NCI-H510A treated with DMSO at 0.1 percent for 48 hours (cell line): ENCODE measurements around the gene MSI2.
A peak's percentile ranks its signal among the peaks of the same experiment; 100 is the strongest.

Source experiments
- DNase-seq: peaks from one replicate; lab custom pipeline; 2025; lab: John Stamatoyannopoulos, UW

The MSI2 gene

DNA sequence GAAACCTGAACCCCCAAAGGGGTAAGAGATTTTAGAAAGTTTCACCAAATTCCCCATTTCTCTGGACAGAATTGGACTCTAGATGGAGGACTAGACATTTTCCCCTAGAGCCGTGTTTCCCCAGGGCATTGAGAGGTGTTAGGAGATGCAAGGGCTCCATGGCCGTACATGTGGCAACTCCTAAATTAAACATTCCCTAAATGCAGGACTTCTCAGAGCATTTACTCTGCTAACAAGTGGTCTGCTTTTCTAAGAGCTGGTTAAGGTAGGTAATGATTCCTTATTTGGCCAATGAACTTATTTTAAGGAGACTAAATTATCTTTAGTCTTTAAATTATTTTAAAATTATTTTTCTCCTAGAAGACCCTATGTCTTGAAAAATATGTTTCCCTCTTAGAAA is 200.9 kb downstream of the MSI2 start:
- no peak for DNase-seq

DNA sequence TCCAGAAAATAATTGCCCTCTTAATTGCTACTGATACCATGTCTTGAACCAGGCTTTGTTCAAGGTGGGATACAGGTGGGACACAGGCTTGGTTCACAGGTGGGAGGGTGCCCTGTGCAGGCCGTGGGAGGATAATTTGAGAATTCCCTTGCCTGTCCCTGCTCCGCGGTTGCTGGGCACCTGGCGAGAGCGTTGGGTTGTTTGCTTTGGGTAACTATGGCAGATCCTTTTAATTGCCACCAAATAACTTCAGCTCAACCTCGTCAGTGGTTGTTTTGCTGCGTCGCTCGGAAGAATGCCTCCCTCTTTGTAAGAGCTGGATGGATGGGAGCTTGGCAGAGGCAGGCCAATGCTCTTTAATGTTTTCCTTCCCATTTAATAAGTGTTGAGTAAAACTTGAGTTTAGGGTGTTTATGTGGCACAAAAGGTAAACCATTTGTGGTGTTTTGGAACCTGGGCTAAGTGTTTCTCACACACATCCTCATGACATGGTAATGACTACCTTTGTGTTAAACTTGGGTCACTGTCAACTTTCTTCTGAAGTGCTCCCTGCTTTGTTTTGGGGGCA is 202.5 kb downstream of the MSI2 start:
- peak; percentile 86 for DNase-seq

DNA sequence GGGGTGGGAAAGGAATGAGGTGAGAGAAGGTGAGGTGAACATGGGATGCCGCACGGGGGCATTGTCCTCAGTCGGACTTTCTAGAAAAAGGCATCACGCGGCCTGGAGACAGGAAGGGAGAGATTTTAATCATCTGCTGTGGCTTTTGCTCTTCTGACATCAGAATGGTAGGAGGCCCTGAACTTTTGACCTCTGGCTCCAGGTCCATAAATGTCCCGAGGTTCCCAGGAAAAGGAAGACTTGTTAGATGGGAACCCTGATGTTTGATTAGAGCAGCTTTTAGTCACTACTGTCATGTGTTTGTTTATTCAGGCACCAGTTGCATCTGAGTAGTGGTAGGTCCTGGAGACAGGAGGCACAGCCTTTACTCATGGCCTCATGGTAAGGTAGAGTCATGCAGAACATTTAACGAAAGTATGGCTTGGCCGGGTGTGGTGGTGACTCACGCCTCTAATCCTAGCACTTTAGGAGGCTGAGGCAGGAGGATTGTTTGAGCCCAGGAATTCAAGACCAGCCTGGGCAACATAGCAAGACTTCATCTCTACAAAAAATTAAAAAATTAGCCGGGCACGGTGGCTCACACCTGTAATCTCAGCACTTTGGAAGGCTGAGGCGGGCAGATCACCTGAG is 203.1 kb downstream of the MSI2 start:
- peak; percentile 79 for DNase-seq

- DNase-seq = no peak
Measured at GRCh38 chr17:57461082-57461481, 204.8 kb downstream of the MSI2 start.

- DNase-seq = no peak
Measured at GRCh38 chr17:57462007-57462579, 205.8 kb downstream of the MSI2 start.

DNA sequence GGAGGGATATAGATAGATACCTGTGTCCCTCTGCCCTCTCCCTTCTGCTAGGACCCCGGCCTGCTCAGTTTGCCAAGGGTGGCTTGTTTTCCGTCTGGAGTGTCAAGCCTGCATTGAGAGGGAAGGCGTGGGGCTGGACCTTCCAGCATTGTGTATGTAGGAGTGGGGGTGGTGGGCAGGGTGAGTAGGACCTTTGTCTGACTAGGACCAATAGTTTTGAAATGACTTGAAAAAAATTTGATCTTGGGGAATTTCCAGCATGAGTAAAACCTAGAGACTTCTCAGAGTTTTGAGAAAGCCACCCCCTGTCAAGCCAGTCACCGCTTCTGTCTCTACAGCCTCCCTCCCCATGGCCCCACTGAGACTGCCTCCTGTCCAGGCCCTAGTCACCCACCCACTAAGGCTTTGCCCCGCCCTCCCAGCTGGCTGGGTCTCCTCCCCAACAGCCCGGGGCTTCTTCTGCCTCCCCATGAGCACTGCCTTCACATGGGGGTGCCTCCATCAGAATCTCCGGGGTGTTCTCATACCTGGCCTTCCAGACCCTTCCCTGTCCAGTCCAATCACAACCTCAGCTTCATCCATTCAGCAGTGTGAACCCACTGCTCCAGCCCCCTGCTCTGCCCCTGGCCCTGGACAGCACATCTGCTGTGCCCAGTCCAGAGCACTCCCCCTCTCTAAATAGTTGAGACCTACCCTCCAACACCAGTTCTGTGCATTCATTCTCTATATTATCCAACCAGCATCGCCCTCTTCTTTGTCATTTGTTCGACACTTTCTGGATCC is 207.0 kb downstream of the MSI2 start:
- no peak for DNase-seq

DNA sequence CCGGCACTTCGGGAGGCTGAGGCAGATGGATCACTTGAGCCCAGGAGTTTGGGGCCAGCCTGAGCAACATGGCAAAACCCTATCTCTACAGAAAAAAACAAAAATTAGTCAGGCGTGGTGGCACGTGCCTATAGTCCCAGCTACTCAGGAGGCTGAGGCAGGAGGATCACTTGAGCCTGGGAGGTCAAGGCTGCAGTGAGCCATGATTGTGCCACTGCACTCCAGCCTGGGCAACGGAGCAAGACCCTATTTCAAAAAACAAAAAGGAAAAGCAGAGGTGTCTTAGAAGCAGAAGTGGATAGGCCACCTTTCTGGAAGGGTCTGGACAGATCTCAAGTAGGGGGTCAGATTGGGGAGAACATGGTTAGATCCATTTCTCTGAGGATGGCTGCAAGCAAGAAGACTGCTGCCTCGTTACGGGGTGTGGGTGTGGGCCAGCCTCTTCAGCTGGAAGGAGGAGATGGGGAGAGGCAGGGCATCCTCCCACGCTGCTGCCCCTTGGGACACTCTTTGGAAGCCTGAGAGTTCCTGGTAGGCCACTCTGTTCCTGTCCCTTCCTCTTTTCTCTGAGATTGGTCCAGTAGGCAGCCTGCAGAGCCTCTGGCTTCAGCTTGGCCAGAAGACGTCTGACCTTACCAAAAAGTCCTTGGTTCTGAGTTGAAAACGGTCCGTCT is 208.0 kb downstream of the MSI2 start:
- no peak for DNase-seq

DNA sequence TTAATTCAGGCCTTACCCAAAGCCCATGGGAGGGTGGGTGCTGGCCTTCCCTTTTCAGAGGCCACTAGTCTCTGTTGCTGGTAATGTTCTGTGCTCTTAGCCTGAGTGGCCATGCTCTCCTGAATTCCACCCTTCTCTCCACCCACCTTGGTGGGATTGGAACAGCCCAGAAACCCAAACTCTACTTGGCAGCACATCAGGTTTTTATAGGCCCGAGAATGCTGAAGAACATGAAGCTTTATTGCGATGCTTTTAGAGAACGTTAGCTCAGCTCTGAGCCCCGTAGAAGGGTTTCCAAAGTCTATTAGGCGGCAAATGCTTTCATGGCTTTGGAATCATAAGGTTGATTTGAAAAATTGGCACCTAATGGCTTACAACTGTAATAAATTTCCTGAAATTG is 209.3 kb downstream of the MSI2 start:
- DNase-seq = no peak

- no peak for DNase-seq
Measured at GRCh38 chr17:57466017-57466471, 209.7 kb downstream of the MSI2 start.

DNA sequence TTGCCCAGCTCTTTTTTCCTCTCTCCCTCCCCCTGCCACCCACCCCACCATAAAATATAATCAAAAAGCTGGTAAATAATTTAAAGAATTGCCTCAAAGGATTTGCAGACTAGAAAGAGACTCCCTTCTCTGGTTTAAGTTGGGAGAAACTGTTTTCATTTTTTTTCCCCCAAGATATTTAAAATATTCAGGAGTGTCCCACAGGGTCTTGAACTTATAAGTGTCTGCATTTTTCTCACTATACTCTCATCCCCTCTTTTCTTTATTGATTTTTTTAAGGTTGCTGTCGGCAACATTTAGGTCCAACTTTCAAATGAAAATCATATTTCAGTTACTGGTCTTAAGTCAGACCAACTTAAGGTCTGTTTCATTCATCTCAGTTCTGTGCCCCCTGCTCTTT is 210.2 kb downstream of the MSI2 start:
- DNase-seq = no peak

- no peak for DNase-seq
Measured at GRCh38 chr17:57467226-57467625, 210.9 kb downstream of the MSI2 start.

DNA sequence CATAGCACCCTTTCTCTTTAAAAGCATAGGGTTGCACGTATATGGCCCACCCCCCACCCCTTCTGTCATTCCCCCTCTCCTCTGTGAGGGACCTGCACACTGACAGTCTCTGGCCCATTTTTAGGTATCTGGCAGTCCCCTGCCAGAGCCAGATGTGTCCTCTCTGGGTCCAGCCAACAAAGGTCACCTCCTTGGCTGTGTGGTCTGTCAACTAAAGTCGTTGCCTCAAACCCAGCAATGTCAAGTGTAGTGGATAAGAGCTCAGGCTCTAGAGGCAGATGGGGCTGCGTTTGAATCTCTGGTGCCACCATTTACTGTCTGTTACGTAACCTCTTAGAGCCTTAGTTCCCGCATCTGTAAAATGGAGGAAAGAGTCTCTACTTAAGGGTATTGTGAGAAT is 211.5 kb downstream of the MSI2 start:
- DNase-seq = no peak

DNA sequence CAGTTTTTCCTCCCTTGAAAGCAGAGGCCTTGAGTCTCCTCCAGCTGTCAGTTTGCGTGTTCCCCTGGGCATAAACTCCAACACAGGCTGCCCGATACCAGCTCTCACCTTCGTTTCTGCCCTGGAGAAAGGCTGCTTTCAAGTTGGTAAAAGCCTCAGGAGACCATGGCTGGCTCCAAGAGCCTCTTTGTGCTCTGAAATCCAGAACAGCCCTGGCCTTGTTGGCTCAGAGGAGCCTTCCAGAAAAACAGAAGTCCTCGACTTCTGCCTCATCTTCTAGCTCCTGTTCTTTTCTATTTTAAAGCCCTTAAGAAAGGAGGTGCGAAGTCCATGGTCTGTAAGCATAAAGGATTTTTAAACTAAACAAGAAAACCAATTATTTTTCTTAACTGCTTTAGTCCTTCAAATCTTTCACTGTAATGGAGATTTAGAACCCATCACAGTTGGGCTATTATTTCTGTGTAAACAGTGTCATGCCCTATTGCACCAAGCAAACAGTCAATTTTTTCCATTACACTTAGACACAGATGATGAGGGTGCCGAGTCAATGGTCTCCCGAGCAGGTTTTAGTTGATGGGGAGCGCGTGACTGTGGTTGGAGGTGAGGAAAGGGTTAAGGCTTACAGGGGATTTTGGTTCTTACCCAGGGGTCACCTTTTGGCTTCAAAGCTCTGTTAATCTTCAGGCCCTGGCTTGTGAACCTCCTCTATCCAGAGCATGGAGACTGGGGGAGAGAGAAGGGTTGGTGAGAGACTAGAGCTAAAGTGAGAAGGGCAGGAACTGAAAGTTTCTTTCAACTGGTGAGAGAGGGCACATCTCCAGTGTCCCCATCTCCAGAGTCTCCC is 212.8 kb downstream of the MSI2 start:
- peak; percentile 96 for DNase-seq

GRCh38 chr17:57470906-57471305 is 214.6 kb downstream of the MSI2 start:
- no peak for DNase-seq

DNA sequence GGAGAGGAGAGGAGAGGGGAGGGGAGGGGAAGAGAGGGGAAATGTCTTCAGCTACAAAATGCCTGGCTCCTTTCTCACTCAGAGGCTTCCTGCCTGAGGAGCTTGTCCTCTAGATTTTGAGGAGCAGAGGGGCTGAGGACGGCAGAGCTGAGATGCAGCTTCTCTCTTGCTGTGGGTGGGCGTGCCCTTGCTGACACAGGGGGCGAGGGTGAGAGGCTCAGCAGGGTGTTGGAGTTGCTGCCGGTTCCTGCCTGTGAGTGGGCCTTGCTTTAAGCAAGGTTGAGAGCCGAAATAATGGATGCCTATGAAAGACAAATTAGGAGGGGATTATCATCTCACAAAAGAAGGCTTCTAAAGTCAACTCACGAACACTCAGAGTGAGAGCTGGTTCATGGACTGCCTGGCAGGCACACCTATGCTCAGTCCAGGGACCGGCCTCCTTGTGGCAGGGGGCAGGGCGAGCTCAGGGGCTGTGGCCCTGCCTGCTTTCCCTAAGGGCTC is 215.6 kb downstream of the MSI2 start:
- DNase-seq = no peak

DNA sequence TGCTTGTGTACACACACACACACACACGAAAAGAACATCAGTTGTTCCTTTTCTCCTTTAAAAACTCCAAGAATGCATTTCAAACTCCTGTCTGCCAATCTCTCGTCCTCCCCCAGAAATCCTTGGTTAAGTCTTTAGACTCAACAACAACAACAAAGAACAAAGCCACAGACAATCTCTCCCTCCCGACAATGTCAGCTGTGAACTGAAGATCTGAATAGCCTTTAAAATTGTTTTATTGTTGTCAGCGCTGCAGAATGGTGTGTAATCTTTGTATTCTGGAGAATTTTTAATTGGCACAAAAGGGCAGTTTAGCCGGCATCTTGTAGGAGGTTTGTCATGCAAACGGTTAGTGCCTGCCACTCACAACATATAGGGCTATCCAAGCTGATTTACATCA is 219.5 kb downstream of the MSI2 start:
- DNase-seq = no peak

DNA sequence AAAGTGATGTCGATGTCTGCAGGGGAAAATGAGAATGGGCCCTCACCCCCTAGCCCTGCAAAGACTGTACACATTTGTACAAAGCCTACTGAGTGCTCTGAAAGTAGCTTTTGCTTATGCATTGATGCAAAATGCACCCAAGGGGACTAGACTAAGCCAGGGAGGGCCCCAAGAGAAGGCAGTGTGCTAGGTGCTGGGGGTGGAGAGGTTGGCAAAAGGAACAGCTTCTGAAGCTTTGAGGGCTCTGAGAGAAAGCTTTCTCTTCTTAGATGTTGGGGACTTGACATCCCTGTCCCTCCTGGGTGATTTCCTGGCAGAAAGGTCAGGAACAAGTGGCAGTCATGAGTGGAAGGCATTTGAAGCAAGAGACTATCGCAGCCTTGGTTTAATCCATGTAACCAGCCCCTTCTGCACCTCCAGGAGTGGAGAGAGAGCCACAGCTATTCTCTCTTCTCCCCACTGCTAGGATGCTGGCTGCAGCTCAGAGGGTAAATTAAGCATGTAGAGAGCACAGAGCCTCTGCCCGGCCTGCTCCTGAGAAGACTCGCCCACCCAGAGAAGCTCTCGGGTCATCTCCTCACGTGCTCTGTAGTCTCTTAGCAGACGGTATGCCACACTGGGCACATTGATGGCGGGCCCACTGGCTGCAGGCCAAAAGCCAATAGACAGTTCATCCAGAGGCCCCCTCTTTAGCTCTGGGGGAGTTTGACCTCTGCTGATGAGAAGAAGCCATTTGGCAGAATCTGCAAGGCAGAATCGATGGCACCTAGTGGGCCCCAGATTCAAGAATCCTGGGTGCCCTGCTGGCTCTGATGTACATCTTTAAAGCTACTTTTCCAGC is 221.4 kb downstream of the MSI2 start:
- DNase-seq = no peak

DNA sequence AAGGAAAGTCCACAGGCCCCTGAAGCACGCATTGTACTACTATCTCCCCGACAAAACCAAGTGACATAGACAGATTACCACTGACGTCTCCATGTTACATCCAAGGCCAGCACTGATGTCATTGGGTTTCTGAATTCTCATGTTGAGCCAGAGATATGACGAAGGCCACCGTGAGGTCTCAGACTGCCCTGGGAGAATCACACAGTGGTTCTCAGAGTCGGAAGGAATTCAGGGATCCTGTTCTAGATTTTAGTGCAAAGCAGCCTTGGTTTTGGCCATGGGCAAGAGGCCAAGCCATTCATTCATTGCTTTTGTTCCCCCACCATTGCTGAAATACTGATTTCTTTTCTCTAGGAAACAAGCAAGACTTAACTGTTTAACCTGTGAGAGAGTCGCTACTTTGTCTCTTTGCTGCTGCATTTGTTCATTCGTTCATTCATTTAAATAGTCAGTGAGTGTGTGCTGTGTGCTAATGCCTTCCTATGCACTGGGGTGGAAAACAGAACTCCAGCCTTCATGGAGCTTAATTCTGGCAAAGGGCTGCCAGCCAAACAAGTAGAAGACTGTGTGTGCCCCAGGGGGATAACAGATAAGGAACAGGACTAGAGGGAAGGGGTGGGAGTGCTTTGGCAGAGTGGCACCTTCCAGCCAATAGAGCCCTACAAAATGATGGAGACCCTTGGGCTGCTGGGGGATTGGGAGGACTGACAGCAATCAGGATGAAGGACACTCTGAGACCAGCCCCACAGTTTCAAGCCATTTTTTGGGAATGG is 222.3 kb downstream of the MSI2 start:
- no peak for DNase-seq

- no peak for DNase-seq
Measured at GRCh38 chr17:57480438-57481196, 224.3 kb downstream of the MSI2 start.
